ENCODE measurements around the gene MOGAT1.

DNA sequence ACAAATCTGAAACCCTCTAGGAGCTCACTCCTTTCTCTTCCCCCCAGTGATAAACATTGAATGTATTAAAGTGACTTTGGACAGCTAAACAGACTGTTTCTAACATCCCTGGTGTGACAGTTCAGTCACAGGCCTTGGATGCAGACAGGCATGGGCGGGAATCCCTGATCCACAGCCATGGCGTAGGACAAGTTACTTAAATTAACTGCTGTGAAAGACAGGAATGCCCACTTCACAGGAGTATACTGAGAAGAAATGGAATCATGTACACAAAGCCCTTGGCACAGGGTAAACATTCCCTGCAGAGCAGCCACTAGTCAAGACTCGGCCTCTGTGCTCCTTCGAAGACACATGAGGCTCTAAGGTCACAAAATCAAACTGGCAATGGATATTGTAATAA lies 49.6 kb upstream of the MOGAT1 start:
- TF ChIP-seq, protein P1, sequence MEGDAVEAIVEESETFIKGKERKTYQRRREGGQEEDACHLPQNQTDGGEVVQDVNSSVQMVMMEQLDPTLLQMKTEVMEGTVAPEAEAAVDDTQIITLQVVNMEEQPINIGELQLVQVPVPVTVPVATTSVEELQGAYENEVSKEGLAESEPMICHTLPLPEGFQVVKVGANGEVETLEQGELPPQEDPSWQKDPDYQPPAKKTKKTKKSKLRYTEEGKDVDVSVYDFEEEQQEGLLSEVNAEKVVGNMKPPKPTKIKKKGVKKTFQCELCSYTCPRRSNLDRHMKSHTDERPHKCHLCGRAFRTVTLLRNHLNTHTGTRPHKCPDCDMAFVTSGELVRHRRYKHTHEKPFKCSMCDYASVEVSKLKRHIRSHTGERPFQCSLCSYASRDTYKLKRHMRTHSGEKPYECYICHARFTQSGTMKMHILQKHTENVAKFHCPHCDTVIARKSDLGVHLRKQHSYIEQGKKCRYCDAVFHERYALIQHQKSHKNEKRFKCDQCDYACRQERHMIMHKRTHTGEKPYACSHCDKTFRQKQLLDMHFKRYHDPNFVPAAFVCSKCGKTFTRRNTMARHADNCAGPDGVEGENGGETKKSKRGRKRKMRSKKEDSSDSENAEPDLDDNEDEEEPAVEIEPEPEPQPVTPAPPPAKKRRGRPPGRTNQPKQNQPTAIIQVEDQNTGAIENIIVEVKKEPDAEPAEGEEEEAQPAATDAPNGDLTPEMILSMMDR (IDR thresholded peaks at IDR 0.05 in 2 of 3, conservative IDR thresholded peaks at IDR 0.05 in 1 of 3; ENCODE audit: borderline replicate concordance in 1 of 3, insufficient read depth in 1 of 3, low read depth in 2 of 3, low read length in 2 of 3), result no peak
- TF ChIP-seq SP1 (IDR thresholded peaks at IDR 0.05; ENCODE audit: low read depth) (no peak), EZH2phosphoT487 (IDR thresholded peaks at IDR 0.05; ENCODE audit: borderline replicate concordance) (no peak), RAD21 (IDR thresholded peaks at IDR 0.05; ENCODE audit: low read depth) (no peak), TCF7L2 (IDR thresholded peaks at IDR 0.05; ENCODE audit: borderline replicate concordance, extremely low read depth, insufficient read depth, insufficient read length) (no peak), ATF3 (IDR thresholded peaks at IDR 0.05) (no peak), POLR2A (IDR thresholded peaks at IDR 0.05; ENCODE audit: borderline replicate concordance, extremely low read depth, insufficient read depth, insufficient read length) (no peak)

Data from HCT116 (cell line).